Astrocyte (in vitro differentiated cells and primary cell): Measurements from ENCODE around the gene HDAC6. TPM values are rescaled to one million over a fixed set of nuclear protein-coding genes. Genes with fewer than 3 reads are reported as not detected.
"Not testable (repeated sequence)": the region's sequence is repeated elsewhere in the genome, so short reads cannot be mapped to it uniquely, and the experiment has no call there.

Source experiments
- DNase-seq: peaks from one replicate; pipeline ENCODE4 v3.0.0-alpha.2; 2010; ENCODE audit warnings: low read depth
- FAIRE-seq: peaks from 2 replicates; lab custom pipeline; 2011; peaks lifted over from hg19 to GRCh38; lab: Jason Lieb, UNC
- H2AFZ ChIP-seq: 2 replicates; pipeline ENCODE4 v1.6.0; 2012; ENCODE audit warnings: low read depth, low read length, inconsistent platforms
- H3K27ac ChIP-seq: 2 replicates; pipeline ENCODE4 v1.5.1; 2011; ENCODE audit warnings: low read depth, low read length, inconsistent platforms
- H3K27me3 ChIP-seq: 2 replicates; pipeline ENCODE4 v1.6.0; 2011; ENCODE audit warnings: low read length, inconsistent platforms; ENCODE audit not compliant: insufficient read depth
- H3K36me3 ChIP-seq: 2 replicates; pipeline ENCODE4 v1.5.1; 2011; ENCODE audit warnings: low read length, inconsistent platforms; ENCODE audit not compliant: insufficient read depth
- H3K4me1 ChIP-seq: 2 replicates; pipeline ENCODE4 v1.5.1; 2011; ENCODE audit warnings: low read length, inconsistent platforms; ENCODE audit not compliant: insufficient read depth
- H3K4me2 ChIP-seq: 2 replicates; pipeline ENCODE4 v1.6.0; 2012; ENCODE audit warnings: low read length, inconsistent platforms
- H3K4me3 ChIP-seq: 2 replicates; pipeline ENCODE4 v1.5.1; 2011; ENCODE audit warnings: low read depth, mild to moderate bottlenecking, low read length, inconsistent platforms; ENCODE audit not compliant: insufficient read depth
- H3K79me2 ChIP-seq: 2 replicates; pipeline ENCODE4 v1.6.0; 2012; ENCODE audit warnings: mild to moderate bottlenecking, low read length, inconsistent platforms; ENCODE audit not compliant: insufficient read depth
- H3K9ac ChIP-seq: 2 replicates; pipeline ENCODE4 v1.6.0; 2012; ENCODE audit warnings: mild to moderate bottlenecking, low read length, inconsistent platforms
- H3K9me3 ChIP-seq: 2 replicates; pipeline ENCODE4 v1.5.1; 2012; ENCODE audit warnings: low read depth, mild to moderate bottlenecking, low read length, inconsistent platforms; ENCODE audit not compliant: insufficient read depth
- H4K20me1 ChIP-seq: 2 replicates; pipeline ENCODE4 v1.6.0; 2012; ENCODE audit warnings: low read length, inconsistent platforms; ENCODE audit not compliant: insufficient read depth
- H3K27ac Mint-ChIP-seq: one replicate; pipeline ENCODE4 v1.8.0; 2021; ENCODE audit warnings: mild to moderate bottlenecking, mixed read lengths; ENCODE audit not compliant: unreplicated experiment
- H3K27me3 Mint-ChIP-seq: one replicate; pipeline ENCODE4 v1.8.0; 2021; ENCODE audit warnings: low read depth, mixed read lengths; ENCODE audit not compliant: unreplicated experiment
- H3K36me3 Mint-ChIP-seq: one replicate; pipeline ENCODE4 v1.8.0; 2021; ENCODE audit warnings: low read depth, mixed read lengths; ENCODE audit not compliant: unreplicated experiment
- H3K4me1 Mint-ChIP-seq: one replicate; pipeline ENCODE4 v1.8.0; 2021; ENCODE audit warnings: low read depth, mixed read lengths; ENCODE audit not compliant: unreplicated experiment
- H3K4me3 Mint-ChIP-seq: one replicate; pipeline ENCODE4 v1.8.0; 2021; ENCODE audit warnings: mild to moderate bottlenecking, moderate library complexity, mixed read lengths; ENCODE audit not compliant: unreplicated experiment
- H3K9me3 Mint-ChIP-seq: one replicate; pipeline ENCODE4 v1.8.0; 2021; ENCODE audit warnings: mild to moderate bottlenecking, mixed read lengths; ENCODE audit not compliant: unreplicated experiment
- CTCF ChIP-seq: IDR thresholded peaks from 2 replicates; pipeline ENCODE4 v1.5.1; 2011; ENCODE audit warnings: low read depth, mild to moderate bottlenecking, inconsistent platforms, low read length, moderate library complexity; ENCODE audit not compliant: insufficient read depth
- EZH2 ChIP-seq: IDR thresholded peaks from 2 replicates; pipeline ENCODE4 v1.6.1; 2012; ENCODE audit warnings: mild to moderate bottlenecking, low read length, inconsistent platforms; ENCODE audit not compliant: insufficient read depth
- total RNA-seq: library from RNA; stranded (reverse); gene quantifications from 2 replicates; pipeline ENCODE4 v1.2.1, GENCODE V29; 2021

HDAC6 gene
- total RNA-seq, 1 donor from 2014 or later: 59.2 TPM

GRCh38 chrX:48839686-48840085, 37.8 kb downstream of the HDAC6 start:
- H3K9me3 Mint-ChIP-seq: no peaks in the 10 kb centered on the region
- H3K4me3 Mint-ChIP-seq: no peak overlapping the region

GRCh38 chrX:48848847-48849246, 47.0 kb downstream of the HDAC6 start:
- Mint-ChIP-seq H3K4me1 (no peaks in the 10 kb centered on the region), H3K4me3 (no peak overlapping the region), H3K36me3 (no peaks in the 10 kb centered on the region), H3K27ac (no peak overlapping the region), H3K27me3 (peaks cover 5% of the 10 kb centered on the region), H3K9me3 (no peaks in the 10 kb centered on the region)
- Histone ChIP-seq H3K9me3 (no peaks in the 10 kb centered on the region), H3K27me3 (no peaks in the 10 kb centered on the region), H3K9ac (no peak overlapping the region), H3K79me2 (no peaks in the 10 kb centered on the region), H3K36me3 (no peaks in the 10 kb centered on the region), H3K4me3 (no peak overlapping the region), H4K20me1 (no peaks in the 10 kb centered on the region), H3K27ac (no peak overlapping the region), H2AFZ (no peak overlapping the region), H3K4me2 (no peak overlapping the region), H3K4me1 (no peaks in the 10 kb centered on the region)
- peak; percentile 34 for FAIRE-seq
- TF ChIP-seq EZH2 (no peak), CTCF (no peak)
- no peak for DNase-seq

More at GRCh38 chrX:48839686-48840085, 37.8 kb downstream of the HDAC6 start:
- peaks cover 2% of the 10 kb centered on the region for H3K27me3 Mint-ChIP-seq
- Histone ChIP-seq H3K79me2 (no peaks in the 10 kb centered on the region), H3K4me1 (no peaks in the 10 kb centered on the region), H3K9me3 (no peaks in the 10 kb centered on the region), H3K4me2 (no peak overlapping the region), H3K27me3 (no peaks in the 10 kb centered on the region), H2AFZ (no peak overlapping the region), H3K4me3 (no peak overlapping the region), H3K27ac (no peak overlapping the region), H4K20me1 (no peaks in the 10 kb centered on the region), H3K36me3 (no peaks in the 10 kb centered on the region), H3K9ac (no peak overlapping the region)
- DNase-seq (no peak), FAIRE-seq (no peak)
- TF ChIP-seq CTCF (no peak), EZH2 (no peak)
- H3K27ac Mint-ChIP-seq: no peak overlapping the region
- no peaks in the 10 kb centered on the region for H3K4me1 Mint-ChIP-seq
- no peaks in the 10 kb centered on the region for H3K36me3 Mint-ChIP-seq

GRCh38 chrX:48852857-48853256, 51.0 kb downstream of the HDAC6 start:
- H3K9me3 ChIP-seq: no peaks in the 10 kb centered on the region
- DNase-seq (no peak), FAIRE-seq (no peak)
- Mint-ChIP-seq H3K4me3 (no peak overlapping the region), H3K36me3 (no peaks in the 10 kb centered on the region), H3K4me1 (no peaks in the 10 kb centered on the region), H3K9me3 (no peaks in the 10 kb centered on the region), H3K27ac (no peak overlapping the region), H3K27me3 (peaks cover 9% of the 10 kb centered on the region)
- H3K9ac ChIP-seq: no peak overlapping the region
- no peaks in the 10 kb centered on the region for H4K20me1 ChIP-seq
- H3K27me3 ChIP-seq: no peaks in the 10 kb centered on the region
- no peak overlapping the region for H3K4me3 ChIP-seq
- H3K36me3 ChIP-seq: no peaks in the 10 kb centered on the region
- TF ChIP-seq CTCF: no peak
- no peak for TF ChIP-seq EZH2
- no peaks in the 10 kb centered on the region for H3K4me1 ChIP-seq
- H3K27ac ChIP-seq: no peak overlapping the region
- no peak overlapping the region for H3K4me2 ChIP-seq
- H2AFZ ChIP-seq: no peak overlapping the region
- no peaks in the 10 kb centered on the region for H3K79me2 ChIP-seq

- H3K27ac ChIP-seq, H3K27me3 ChIP-seq, H3K9me3 Mint-ChIP-seq: not testable (repeated sequence)
Measured at GRCh38 chrX:48853494-48853893, 51.6 kb downstream of the HDAC6 start.

More at GRCh38 chrX:48853494-48853893, 51.6 kb downstream of the HDAC6 start:
- not testable (repeated sequence) for H3K9me3 ChIP-seq, H3K36me3 Mint-ChIP-seq, FAIRE-seq, H3K4me3 ChIP-seq, H3K36me3 ChIP-seq, H4K20me1 ChIP-seq, H3K4me2 ChIP-seq, H3K4me1 Mint-ChIP-seq, DNase-seq, H3K9ac ChIP-seq, H3K79me2 ChIP-seq, H3K27ac Mint-ChIP-seq, H2AFZ ChIP-seq, H3K4me1 ChIP-seq, H3K27me3 Mint-ChIP-seq, H3K4me3 Mint-ChIP-seq
